ENCODE results near the gene POLG. TPM values are rescaled to one million over a fixed set of nuclear protein-coding genes. Genes with fewer than 3 reads are reported as not detected.

POLG gene
- total RNA-seq, 1 donor from 2014 or later: 69.1 TPM

GRCh38 chr15:89305395-89305794 is 29.2 kb downstream of the POLG start:
- no peaks in the 10 kb centered on the region for H3K27me3 ChIP-seq
- H3K4me1 ChIP-seq: no peaks in the 10 kb centered on the region
- no peak overlapping the region for H3K4me3 ChIP-seq
- H3K27ac ChIP-seq: no peak overlapping the region
- no peaks in the 10 kb centered on the region for H3K9me3 ChIP-seq
- no peaks in the 10 kb centered on the region for H3K36me3 ChIP-seq
- intact Hi-C loops (cut with DNase I): no loop called here
- DNase-seq (ENCODE audit: low spot score in 2 of 2): no peak
- TF ChIP-seq CTCF (IDR thresholded peaks at IDR 0.05): no peak

- H3K27ac ChIP-seq: no peak overlapping the region
- no peaks in the 10 kb centered on the region for H3K36me3 ChIP-seq
- DNase-seq (ENCODE audit: low spot score in 2 of 2): no peak
- no peaks in the 10 kb centered on the region for H3K4me1 ChIP-seq
- intact Hi-C loops (cut with DNase I): no loop called here
- TF ChIP-seq CTCF (IDR thresholded peaks at IDR 0.05): no peak
- H3K9me3 ChIP-seq: no peaks in the 10 kb centered on the region
- H3K27me3 ChIP-seq: no peaks in the 10 kb centered on the region
- H3K4me3 ChIP-seq: no peak overlapping the region
Measured at GRCh38 chr15:89303986-89304385, 30.6 kb downstream of the POLG start.

- H3K27me3 ChIP-seq: no peaks in the 10 kb centered on the region
- no peak for DNase-seq (ENCODE audit: low spot score in 2 of 2)
- H3K36me3 ChIP-seq: no peaks in the 10 kb centered on the region
- H3K4me1 ChIP-seq: no peaks in the 10 kb centered on the region
- intact Hi-C loops (cut with DNase I): no loop called here
- H3K4me3 ChIP-seq: no peak overlapping the region
- no peak overlapping the region for H3K27ac ChIP-seq
- no peak for TF ChIP-seq CTCF (IDR thresholded peaks at IDR 0.05)
- H3K9me3 ChIP-seq: no peaks in the 10 kb centered on the region
Measured at GRCh38 chr15:89301304-89302089, 33.1 kb downstream of the POLG start.

- TF ChIP-seq CTCF (IDR thresholded peaks at IDR 0.05): peak in 2 of 3 experiments; percentile 15 to 24
- H3K27me3 ChIP-seq: no peaks in the 10 kb centered on the region
- no peak overlapping the region for H3K4me3 ChIP-seq
- intact Hi-C loops (cut with DNase I): loop anchor here (2.0 kb wide), 1 partner anchor 93 kb away; no protein-coding TSS in a partner anchor
- no peaks in the 10 kb centered on the region for H3K9me3 ChIP-seq
- no peaks in the 10 kb centered on the region for H3K4me1 ChIP-seq
- H3K27ac ChIP-seq: no peak overlapping the region
- no peaks in the 10 kb centered on the region for H3K36me3 ChIP-seq
- no peak for DNase-seq (ENCODE audit: low spot score in 2 of 2)
Measured at GRCh38 chr15:89299896-89300295, 34.7 kb downstream of the POLG start.

- intact Hi-C loops (cut with DNase I): no loop called here
- TF ChIP-seq CTCF (IDR thresholded peaks at IDR 0.05): no peak
Measured at GRCh38 chr15:89293012-89293411, 41.6 kb downstream of the POLG start.

More at GRCh38 chr15:89293012-89293411, 41.6 kb downstream of the POLG start:
- Histone ChIP-seq H3K9me3 (no peaks in the 10 kb centered on the region), H3K36me3 (no peaks in the 10 kb centered on the region), H3K4me1 (no peaks in the 10 kb centered on the region), H3K27me3 (no peaks in the 10 kb centered on the region), H3K27ac (no peak overlapping the region), H3K4me3 (no peak overlapping the region)
- DNase-seq (ENCODE audit: low spot score in 2 of 2): no peak

Measured in ascending aorta (tissue), 2 donors.